B cell (primary cell): ENCODE results near the gene PML.

Experiments
- EZH2 ChIP-seq: IDR thresholded peaks from 2 replicates; pipeline ENCODE4 v1.6.1; 2012; ENCODE audit warnings: borderline replicate concordance, low read depth, mild to moderate bottlenecking, moderate library complexity, low read length; ENCODE audit not compliant: insufficient read depth, poor library complexity, severe bottlenecking
- TF ChIP-seq, protein P1 (sequence below): fragments of 200-600 bp; IDR thresholded peaks from one replicate; pipeline ENCODE4 v1.8.0; 2022; ENCODE audit warnings: antibody characterized with exemption, mild to moderate bottlenecking

DNA sequence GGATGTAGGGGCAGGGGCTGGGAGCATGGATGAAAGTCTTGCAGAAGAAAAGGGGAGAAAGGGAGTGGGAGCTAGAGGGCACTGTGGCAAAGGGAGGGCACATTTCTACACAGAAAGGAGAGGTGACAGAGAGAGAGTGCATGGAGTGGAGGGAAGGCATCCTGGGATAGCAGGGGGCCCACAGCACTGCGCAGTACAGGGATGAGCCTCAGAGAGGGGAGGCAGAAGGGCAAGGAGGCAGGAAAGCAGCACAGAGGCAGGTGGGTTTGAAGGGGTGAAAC, 7.8 kb upstream of the PML start:
- no peak for TF ChIP-seq EZH2
- TF ChIP-seq, protein P1, sequence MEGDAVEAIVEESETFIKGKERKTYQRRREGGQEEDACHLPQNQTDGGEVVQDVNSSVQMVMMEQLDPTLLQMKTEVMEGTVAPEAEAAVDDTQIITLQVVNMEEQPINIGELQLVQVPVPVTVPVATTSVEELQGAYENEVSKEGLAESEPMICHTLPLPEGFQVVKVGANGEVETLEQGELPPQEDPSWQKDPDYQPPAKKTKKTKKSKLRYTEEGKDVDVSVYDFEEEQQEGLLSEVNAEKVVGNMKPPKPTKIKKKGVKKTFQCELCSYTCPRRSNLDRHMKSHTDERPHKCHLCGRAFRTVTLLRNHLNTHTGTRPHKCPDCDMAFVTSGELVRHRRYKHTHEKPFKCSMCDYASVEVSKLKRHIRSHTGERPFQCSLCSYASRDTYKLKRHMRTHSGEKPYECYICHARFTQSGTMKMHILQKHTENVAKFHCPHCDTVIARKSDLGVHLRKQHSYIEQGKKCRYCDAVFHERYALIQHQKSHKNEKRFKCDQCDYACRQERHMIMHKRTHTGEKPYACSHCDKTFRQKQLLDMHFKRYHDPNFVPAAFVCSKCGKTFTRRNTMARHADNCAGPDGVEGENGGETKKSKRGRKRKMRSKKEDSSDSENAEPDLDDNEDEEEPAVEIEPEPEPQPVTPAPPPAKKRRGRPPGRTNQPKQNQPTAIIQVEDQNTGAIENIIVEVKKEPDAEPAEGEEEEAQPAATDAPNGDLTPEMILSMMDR = no peak
